K562 (cell line): ENCODE data around the gene OOSP4A. TPM values are rescaled to one million over a fixed set of nuclear protein-coding genes. Genes with fewer than 3 reads are reported as not detected.

Source experiments
- ATAC-seq: fragments of 200-7000 bp; cut with Tn5 transposase; 3 replicates; pipeline ENCODE4 v1.9.1; 2020; ENCODE audit warnings: moderate library complexity
- BruUV-seq: library from RNA; stranded (reverse); fragments of 400-500 nt; replicated peaks from 2 replicates; lab custom pipeline; 2021; lab: Mats Ljungman, UMichigan
- CTCF ChIA-PET: fragments of 300-600 bp; formaldehyde crosslinking; extraction: SDS; loops from one replicate; lab custom pipeline; 2021; ENCODE audit warnings: low intra/inter-chr PET ratio; lab: Yijun Ruan, JAX
- POLR2A ChIA-PET: fragments of 300-600, 350-650 bp; sonication (Branson Sonifier 250); formaldehyde crosslinking; extraction: SDS; loops from one replicate; lab custom pipeline; 2021; ENCODE audit warnings: antibody characterized with exemption, inconsistent platforms; lab: Yijun Ruan, JAX
- DNase-seq, 4 experiments: peaks; one replicate each; pipeline versions ENCODE4 v3.0.0 to v3.0.0-alpha.2; 2011 to 2018; ENCODE audit warnings: low spot score in 3 of 4, mixed read lengths in 3 of 4; ENCODE audit errors: extremely low read depth in 1 of 4
- FAIRE-seq: peaks from 2 replicates; lab custom pipeline; 2011; peaks lifted over from hg19 to GRCh38; lab: Jason Lieb, UNC
- H2AFZ ChIP-seq: 2 replicates; pipeline ENCODE4 v1.6.0; 2011; ENCODE audit warnings: low read depth, low read length, control low read depth, inconsistent platforms
- H3K27ac ChIP-seq: fragments of 200-600 bp; 3 replicates; pipeline ENCODE4 v1.8.0; 2011; ENCODE audit warnings: low read depth, mild to moderate bottlenecking, control low read depth, inconsistent platforms, low read length, moderate library complexity, mixed read lengths; ENCODE audit errors: extremely low read depth
- H3K27me3 ChIP-seq, 2 experiments: fragments of 300-600 bp in 1 of 2; 2 replicates in 1 of 2; 3 replicates in 1 of 2; pipeline versions ENCODE4 v1.6.0 to v1.8.0; 2011; ENCODE audit warnings: inconsistent platforms in 2 of 2, low read length in 2 of 2, mild to moderate bottlenecking in 1 of 2, mixed read lengths in 1 of 2, moderate library complexity in 1 of 2; ENCODE audit not compliant: control insufficient read depth in 2 of 2, insufficient read depth in 2 of 2
- H3K36me3 ChIP-seq: fragments of 300-600 bp; 3 replicates; pipeline ENCODE4 v1.8.0; 2011; ENCODE audit warnings: mild to moderate bottlenecking, low read length, inconsistent platforms; ENCODE audit not compliant: control insufficient read depth, insufficient read depth
- H3K4me1 ChIP-seq, 2 experiments: fragments of 200-600 bp in 1 of 2; replicated peaks in 1 of 2; 2 replicates in 1 of 2; 3 replicates in 1 of 2; pipeline versions ENCODE4 v1.5.1 to v1.8.0; 2011; ENCODE audit warnings: inconsistent platforms in 2 of 2, low read length in 2 of 2, mild to moderate bottlenecking in 1 of 2, mixed read lengths in 1 of 2, moderate library complexity in 1 of 2; ENCODE audit not compliant: control insufficient read depth in 2 of 2, insufficient read depth in 2 of 2
- H3K4me2 ChIP-seq: 2 replicates; pipeline ENCODE4 v1.6.1; 2011; ENCODE audit warnings: low read length, control low read depth, inconsistent platforms, mixed read lengths; ENCODE audit not compliant: insufficient read depth
- H3K4me3 ChIP-seq: fragments of 200-600 bp; sonication (generic), shearing (Covaris generic); 2 replicates; pipeline ENCODE4 v1.5.1; 2016; ENCODE audit warnings: control low read depth, inconsistent platforms
- H3K79me2 ChIP-seq: fragments of 200-600 bp; 3 replicates; pipeline ENCODE4 v1.8.0; 2011; ENCODE audit warnings: low read length, inconsistent platforms; ENCODE audit not compliant: control insufficient read depth, insufficient read depth
- H3K9ac ChIP-seq, 2 experiments: 2 replicates each; pipeline versions ENCODE4 v1.6.0 to v1.6.1; 2011; ENCODE audit warnings: low read depth in 2 of 2, low read length in 2 of 2, control low read depth in 1 of 2, inconsistent platforms in 1 of 2, mild to moderate bottlenecking in 1 of 2, mixed read lengths in 1 of 2; ENCODE audit not compliant: insufficient read depth in 1 of 2
- H3K9me1 ChIP-seq: one replicate; pipeline ENCODE4 v1.6.0; 2011; ENCODE audit warnings: inconsistent platforms, mild to moderate bottlenecking, low read length, moderate library complexity; ENCODE audit not compliant: control insufficient read depth, insufficient read depth
- H3K9me3 ChIP-seq: replicated peaks from 2 replicates; pipeline ENCODE4 v1.5.1; 2011; ENCODE audit warnings: low read depth, low read length, inconsistent platforms; ENCODE audit not compliant: control insufficient read depth, insufficient read depth
- H4K20me1 ChIP-seq: replicated peaks from 2 replicates; pipeline ENCODE4 v1.6.1; 2011; ENCODE audit warnings: low read length, inconsistent platforms, mixed read lengths; ENCODE audit not compliant: control insufficient read depth, insufficient read depth
- CEBPB ChIP-seq: fragments of 450-650 bp; IDR thresholded peaks from 2 replicates; pipeline ENCODE4 v1.6.1; 2016; ENCODE audit warnings: missing genetic modification characterization, missing compliant biosample characterization
- CEBPG ChIP-seq, 3 experiments: fragments of 200-800 bp in 1 of 3; sonication (Bioruptor generic) in 1 of 3; sonication (generic) in 1 of 3; formaldehyde crosslinking in 1 of 3; IDR thresholded peaks in 2 of 3; conservative IDR thresholded peaks in 1 of 3; 2 replicates each; pipeline versions ENCODE4 v1.6.1 to v1.8.0; 2016 to 2022; ENCODE audit warnings: missing compliant biosample characterization in 2 of 3, missing genetic modification characterization in 2 of 3, mild to moderate bottlenecking in 1 of 3, missing genetic modification reagents in 1 of 3
- ETV5 ChIP-seq: sonication (generic); formaldehyde crosslinking; IDR thresholded peaks from 2 replicates; pipeline ENCODE4 v1.4.0; 2020; ENCODE audit warnings: low read depth, mild to moderate bottlenecking, missing genetic modification reagents
- FOXK2 ChIP-seq, 2 experiments: fragments of 450-650 bp; IDR thresholded peaks in 1 of 2; conservative IDR thresholded peaks in 1 of 2; 2 replicates each; pipeline ENCODE4 v1.6.1; 2016; ENCODE audit warnings: low read depth in 2 of 2, mild to moderate bottlenecking in 1 of 2
- MCM7 ChIP-seq, 2 experiments: fragments of 450-650 bp; IDR thresholded peaks; 2 replicates each; pipeline ENCODE4 v1.6.1; 2016 to 2018
- MED1 ChIP-seq: sonication (generic); formaldehyde crosslinking; IDR thresholded peaks from 2 replicates; pipeline ENCODE4 v1.8.1; 2023; ENCODE audit warnings: missing genetic modification reagents, borderline replicate concordance
- ZFX ChIP-seq: sonication (generic); formaldehyde crosslinking; IDR thresholded peaks from 2 replicates; pipeline ENCODE4 v1.8.0; 2022; ENCODE audit warnings: mild to moderate bottlenecking, missing genetic modification reagents, moderate library complexity
- ZNF282 ChIP-seq: sonication (generic); formaldehyde crosslinking; IDR thresholded peaks from 2 replicates; pipeline ENCODE4 v1.8.1; 2023; ENCODE audit warnings: missing genetic modification reagents
- ZNF76 ChIP-seq: fragments of 250-450 bp; sonication (Bioruptor Pico); IDR thresholded peaks from 2 replicates; pipeline ENCODE4 v1.4.0; 2020; ENCODE audit warnings: mild to moderate bottlenecking, moderate library complexity, borderline replicate concordance
- WGBS: fragments of 100-300 bp; shearing (Covaris generic); methylation state at CpG from one replicate; pipeline ENCODE4 v1.1.6; 2016; ENCODE audit warnings: low coverage, mixed read lengths; ENCODE audit not compliant: insufficient coverage; ENCODE audit errors: missing lambda C conversion rate; 5-methylcytosine and 5-hydroxymethylcytosine counted together
- in situ Hi-C: fragments of 300-500 bp; cut with MboI; formaldehyde crosslinking; loops from 4 replicates; pipeline ENCODE4 v1.15.0; 2018; ENCODE audit warnings: inconsistent platforms, mixed read lengths
- intact Hi-C: fragments of 100-400 bp; cut with micrococcal nuclease; formaldehyde crosslinking; loops from 2 replicates; pipeline ENCODE4 v1.14.2; 2022
- polyA plus RNA-seq, 8 experiments: library from polyadenylated mRNA; depleted of rRNA in 4 of 8; stranded (reverse) in 5 of 8; unstranded in 3 of 8; fragments of >200 nt; fragmentation: Nextera tagmentation in 2 of 8; fragmentation: Illumina TruSeq in 1 of 8; extraction: Ambion mirVana in 2 of 8; extraction: Trizol in 1 of 8; gene quantifications; 2 replicates each; pipeline versions ENCODE4 v1.2.1 to v1.2.3, GENCODE V29; 2011 to 2014; ENCODE audit warnings: inconsistent platforms in 1 of 8, missing spikeins in 1 of 8
- total RNA-seq, 7 experiments: library from RNA; depleted of rRNA in 6 of 7; stranded (reverse); fragments of >200 nt in 6 of 7; fragmentation: Illumina TruSeq in 2 of 7; extraction: Trizol in 2 of 7; gene quantifications; 2 replicates each; pipeline versions ENCODE4 v1.2.1 to v1.2.3, GENCODE V29; 2011 to 2021; ENCODE audit warnings: low replicate concordance in 1 of 7
- TF ChIP-seq, protein P1 (sequence below): fragments of 450-650 bp; IDR thresholded peaks from one replicate; pipeline ENCODE4 v1.6.1; 2018; ENCODE audit warnings: mild to moderate bottlenecking, moderate library complexity; ENCODE audit not compliant: partially characterized antibody
- TF ChIP-seq, protein P2 (sequence below), 2 experiments: fragments of 450-650 bp; IDR thresholded peaks; 2 replicates each; pipeline ENCODE4 v1.6.1; 2016
- TF ChIP-seq, protein P3 (sequence below): fragments of 250-450 bp; sonication (Bioruptor Pico); IDR thresholded peaks from 2 replicates; pipeline ENCODE4 v1.4.0; 2020; ENCODE audit warnings: mild to moderate bottlenecking, moderate library complexity, borderline replicate concordance
- TF ChIP-seq, protein P4 (sequence below): sonication (generic); formaldehyde crosslinking; IDR thresholded peaks from 2 replicates; pipeline ENCODE4 v1.8.0; 2022; ENCODE audit warnings: mild to moderate bottlenecking, low read depth, missing genetic modification reagents

The OOSP4A gene
- total and polyA plus RNA-seq, 9 of the 15 experiments (the other 6 are each of a cell fraction or from before 2014, with no cell fraction given) = 0.40 to 2.4 (median 0.74) TPM; not detected in 2

DNA sequence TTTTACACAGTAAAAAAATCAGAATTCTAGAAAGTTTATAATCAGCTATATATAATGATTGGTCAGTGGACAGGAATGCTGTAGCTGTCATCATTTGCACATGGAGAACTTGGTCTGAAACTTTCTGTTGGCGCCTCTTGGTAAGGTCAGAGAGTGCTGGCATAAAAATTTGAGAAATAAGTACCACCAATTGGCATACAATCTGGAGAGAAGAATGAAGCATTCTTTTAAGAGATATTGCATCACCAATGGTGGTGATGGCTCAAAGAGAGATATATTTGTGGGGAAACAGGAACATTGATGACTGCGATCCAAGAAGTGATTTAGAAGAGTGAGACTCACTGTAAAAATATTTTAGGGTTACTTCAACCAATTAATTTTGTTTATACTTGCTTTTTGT lies 45.4 kb upstream of the OOSP4A start:
- Histone ChIP-seq H3K79me2 (no peaks in the 10 kb centered on the region), H3K9ac (no peak overlapping the region), H4K20me1 (no peaks in the 10 kb centered on the region), H2AFZ (no peak overlapping the region), H3K4me1 (no peaks in the 10 kb centered on the region), H3K36me3 (no peaks in the 10 kb centered on the region), H3K27ac (no peak overlapping the region), H3K27me3 (no peaks in the 10 kb centered on the region), H3K9me3 (peaks cover 21% of the 10 kb centered on the region), H3K4me2 (no peak overlapping the region), H3K9me1 (no peaks in the 10 kb centered on the region), H3K4me3 (no peak overlapping the region)
- in situ Hi-C loops = loop anchor here (5.0 kb wide), 1 partner anchor 96 kb away; no protein-coding TSS in a partner anchor
- intact Hi-C loops = loop anchor here (2.0 kb wide), 1 partner anchor 168 kb away; no protein-coding TSS in a partner anchor
- BruUV-seq = no TSS peak
- POLR2A ChIA-PET = interaction anchor here (0.9 to 1.0 kb wide), 3 partner anchors 8 to 333 kb away, joined by 3 read pairs; no protein-coding TSS in a partner anchor
- no peak for DNase-seq
- 98% methylated on average over 2 of the region's 2 CpGs for whole genome bisulfite sequencing
- FAIRE-seq = no peak
- CTCF ChIA-PET = interaction anchor here (0.6 to 3.5 kb wide), 3 partner anchors 8 to 164 kb away, joined by 3 to 17 read pairs (median 8); partner anchors contain the start of gene STX3
- ATAC-seq = no peak
- TF ChIP-seq CEBPG (CRISPR knock-in tag; IDR thresholded peaks at IDR 0.05) (no peak), CEBPG (tag; conservative IDR thresholded peaks at IDR 0.05 in 1 of 2, IDR thresholded peaks at IDR 0.05 in 1 of 2) (peak in 1 of 2 experiments; percentile 43; a peak in 2 of 4 replicates), ETV5 (CRISPR knock-in tag) (no peak), FOXK2 (conservative IDR thresholded peaks at IDR 0.05 in 1 of 2, IDR thresholded peaks at IDR 0.05 in 1 of 2; ENCODE audit: low read depth in 2 of 2) (no peak), ZNF282 (no peak), ZFX (CRISPR knock-in tag) (no peak), MED1 (CRISPR knock-in tag) (no peak), CEBPB (tag) (peak; percentile 31; the same call in 1 of the 2 replicates), ZNF76 (CRISPR knock-in tag) (no peak), MCM7 (IDR thresholded peaks at IDR 0.05) (no peak)
- TF ChIP-seq, protein P1, sequence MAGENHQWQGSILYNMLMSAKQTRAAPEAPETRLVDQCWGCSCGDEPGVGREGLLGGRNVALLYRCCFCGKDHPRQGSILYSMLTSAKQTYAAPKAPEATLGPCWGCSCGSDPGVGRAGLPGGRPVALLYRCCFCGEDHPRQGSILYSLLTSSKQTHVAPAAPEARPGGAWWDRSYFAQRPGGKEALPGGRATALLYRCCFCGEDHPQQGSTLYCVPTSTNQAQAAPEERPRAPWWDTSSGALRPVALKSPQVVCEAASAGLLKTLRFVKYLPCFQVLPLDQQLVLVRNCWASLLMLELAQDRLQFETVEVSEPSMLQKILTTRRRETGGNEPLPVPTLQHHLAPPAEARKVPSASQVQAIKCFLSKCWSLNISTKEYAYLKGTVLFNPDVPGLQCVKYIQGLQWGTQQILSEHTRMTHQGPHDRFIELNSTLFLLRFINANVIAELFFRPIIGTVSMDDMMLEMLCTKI = no peak
- TF ChIP-seq, protein P2, sequence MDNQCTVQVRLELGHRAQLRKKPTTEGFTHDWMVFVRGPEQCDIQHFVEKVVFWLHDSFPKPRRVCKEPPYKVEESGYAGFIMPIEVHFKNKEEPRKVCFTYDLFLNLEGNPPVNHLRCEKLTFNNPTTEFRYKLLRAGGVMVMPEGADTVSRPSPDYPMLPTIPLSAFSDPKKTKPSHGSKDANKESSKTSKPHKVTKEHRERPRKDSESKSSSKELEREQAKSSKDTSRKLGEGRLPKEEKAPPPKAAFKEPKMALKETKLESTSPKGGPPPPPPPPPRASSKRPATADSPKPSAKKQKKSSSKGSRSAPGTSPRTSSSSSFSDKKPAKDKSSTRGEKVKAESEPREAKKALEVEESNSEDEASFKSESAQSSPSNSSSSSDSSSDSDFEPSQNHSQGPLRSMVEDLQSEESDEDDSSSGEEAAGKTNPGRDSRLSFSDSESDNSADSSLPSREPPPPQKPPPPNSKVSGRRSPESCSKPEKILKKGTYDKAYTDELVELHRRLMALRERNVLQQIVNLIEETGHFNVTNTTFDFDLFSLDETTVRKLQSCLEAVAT (IDR thresholded peaks at IDR 0.05) = no peak
- TF ChIP-seq, protein P3, sequence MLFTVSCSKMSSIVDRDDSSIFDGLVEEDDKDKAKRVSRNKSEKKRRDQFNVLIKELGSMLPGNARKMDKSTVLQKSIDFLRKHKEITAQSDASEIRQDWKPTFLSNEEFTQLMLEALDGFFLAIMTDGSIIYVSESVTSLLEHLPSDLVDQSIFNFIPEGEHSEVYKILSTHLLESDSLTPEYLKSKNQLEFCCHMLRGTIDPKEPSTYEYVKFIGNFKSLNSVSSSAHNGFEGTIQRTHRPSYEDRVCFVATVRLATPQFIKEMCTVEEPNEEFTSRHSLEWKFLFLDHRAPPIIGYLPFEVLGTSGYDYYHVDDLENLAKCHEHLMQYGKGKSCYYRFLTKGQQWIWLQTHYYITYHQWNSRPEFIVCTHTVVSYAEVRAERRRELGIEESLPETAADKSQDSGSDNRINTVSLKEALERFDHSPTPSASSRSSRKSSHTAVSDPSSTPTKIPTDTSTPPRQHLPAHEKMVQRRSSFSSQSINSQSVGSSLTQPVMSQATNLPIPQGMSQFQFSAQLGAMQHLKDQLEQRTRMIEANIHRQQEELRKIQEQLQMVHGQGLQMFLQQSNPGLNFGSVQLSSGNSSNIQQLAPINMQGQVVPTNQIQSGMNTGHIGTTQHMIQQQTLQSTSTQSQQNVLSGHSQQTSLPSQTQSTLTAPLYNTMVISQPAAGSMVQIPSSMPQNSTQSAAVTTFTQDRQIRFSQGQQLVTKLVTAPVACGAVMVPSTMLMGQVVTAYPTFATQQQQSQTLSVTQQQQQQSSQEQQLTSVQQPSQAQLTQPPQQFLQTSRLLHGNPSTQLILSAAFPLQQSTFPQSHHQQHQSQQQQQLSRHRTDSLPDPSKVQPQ = no peak
- TF ChIP-seq, protein P4, sequence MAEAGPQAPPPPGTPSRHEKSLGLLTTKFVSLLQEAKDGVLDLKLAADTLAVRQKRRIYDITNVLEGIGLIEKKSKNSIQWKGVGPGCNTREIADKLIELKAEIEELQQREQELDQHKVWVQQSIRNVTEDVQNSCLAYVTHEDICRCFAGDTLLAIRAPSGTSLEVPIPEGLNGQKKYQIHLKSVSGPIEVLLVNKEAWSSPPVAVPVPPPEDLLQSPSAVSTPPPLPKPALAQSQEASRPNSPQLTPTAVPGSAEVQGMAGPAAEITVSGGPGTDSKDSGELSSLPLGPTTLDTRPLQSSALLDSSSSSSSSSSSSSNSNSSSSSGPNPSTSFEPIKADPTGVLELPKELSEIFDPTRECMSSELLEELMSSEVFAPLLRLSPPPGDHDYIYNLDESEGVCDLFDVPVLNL = no peak
